CD4-positive, alpha-beta T cell (primary cell): ENCODE results near the gene HLA-DOB. TPM values are rescaled to one million over a fixed set of nuclear protein-coding genes. Genes with fewer than 3 reads are reported as not detected.

Source experiments
- ATAC-seq: fragments of 200-7000 bp; cut with Tn5 transposase; one replicate; pipeline ENCODE4 v1.10.0; 2022; ENCODE audit warnings: mild to moderate bottlenecking; ENCODE audit not compliant: poor library complexity
- CTCF ChIA-PET: fragments of 350-600 bp; sonication (Branson Sonifier 250); formaldehyde crosslinking; loops from one replicate; lab custom pipeline; 2021; ENCODE audit warnings: antibody characterized with exemption, inconsistent platforms; lab: Charles Lee
- POLR2A ChIA-PET: fragments of 350-600 bp; sonication (Branson Sonifier 250); formaldehyde crosslinking; loops from one replicate; lab custom pipeline; 2021; ENCODE audit warnings: antibody characterized with exemption, inconsistent platforms; lab: Charles Lee
- DNase-seq, 14 experiments: peaks; one replicate each; pipeline ENCODE4 v3.0.0-alpha.2; 2013 to 2020; ENCODE audit warnings: mixed read lengths in 2 of 14
- H3K27ac ChIP-seq, 2 donors: one replicate each; pipeline versions ENCODE4 v1.5.1 to v1.7.0; 2013; ENCODE audit warnings: low read length in 2 of 2, low read depth in 1 of 2, mild to moderate bottlenecking in 1 of 2
- H3K27me3 ChIP-seq, 2 experiments: 1 replicate in 1 of 2; 2 replicates in 1 of 2; pipeline versions ENCODE4 v1.6.1 to v1.7.0; 2013; ENCODE audit warnings: low read length in 2 of 2, control low read depth in 1 of 2, mild to moderate bottlenecking in 1 of 2, moderate library complexity in 1 of 2; ENCODE audit not compliant: insufficient read depth in 2 of 2, control insufficient read depth in 1 of 2
- H3K36me3 ChIP-seq: one replicate; pipeline ENCODE4 v1.6.1; 2013; ENCODE audit warnings: low read length, control low read depth; ENCODE audit not compliant: insufficient read depth
- H3K4me1 ChIP-seq: one replicate; pipeline ENCODE4 v1.6.1; 2013; ENCODE audit warnings: low read length, control low read depth; ENCODE audit not compliant: insufficient read depth
- H3K4me3 ChIP-seq: one replicate; pipeline ENCODE4 v1.5.1; 2013; ENCODE audit warnings: mild to moderate bottlenecking, low read length, moderate library complexity
- H3K9me3 ChIP-seq, 2 experiments: 1 replicate in 1 of 2; 2 replicates in 1 of 2; pipeline versions ENCODE4 v1.6.1 to v1.7.0; 2013; ENCODE audit warnings: low read length in 2 of 2, mild to moderate bottlenecking in 2 of 2, control low read depth in 1 of 2, moderate library complexity in 1 of 2; ENCODE audit not compliant: control insufficient read depth in 1 of 2, insufficient read depth in 1 of 2
- H3K27ac Mint-ChIP-seq: one replicate; pipeline ENCODE4 v1.8.0; 2020; ENCODE audit warnings: mixed read lengths
- H3K27me3 Mint-ChIP-seq: one replicate; pipeline ENCODE4 v1.8.0; 2021; ENCODE audit warnings: mixed read lengths
- H3K36me3 Mint-ChIP-seq: one replicate; pipeline ENCODE4 v1.8.0; 2021; ENCODE audit warnings: low read depth, mixed read lengths
- H3K4me1 Mint-ChIP-seq: one replicate; pipeline ENCODE4 v1.8.0; 2021; ENCODE audit warnings: low read depth, mixed read lengths
- H3K4me3 Mint-ChIP-seq: one replicate; pipeline ENCODE4 v1.8.0; 2020; ENCODE audit warnings: mild to moderate bottlenecking, mixed read lengths
- H3K9me3 Mint-ChIP-seq: one replicate; pipeline ENCODE4 v1.8.0; 2020; ENCODE audit warnings: mixed read lengths
- CTCF ChIP-seq: fragments of 200-600 bp; IDR thresholded peaks from one replicate; pipeline ENCODE4 v1.8.0; 2022; ENCODE audit warnings: antibody characterized with exemption, mild to moderate bottlenecking
- intact Hi-C, 2 experiments: fragments of 100-400 bp; cut with DNase I in 1 of 2; cut with micrococcal nuclease in 1 of 2; formaldehyde crosslinking; loops; one replicate each; pipeline versions ENCODE4 v1.15.1 to v1.9.0; 2023 to 2025; cut with DNase I, micrococcal nuclease
- total RNA-seq, 174 experiments: library from RNA in 2 of 174; stranded (reverse) in 2 of 174; gene quantifications; one replicate each; pipeline ENCODE4 v1.2.3 and lab custom pipeline; 2021 to 2026

Gene HLA-DOB
- total RNA-seq, 2 experiments from 2014 or later = 2.9 to 3.2 TPM

GRCh38 chr6:32844839-32845383, 28.1 kb upstream of the HLA-DOB start:
- Mint-ChIP-seq H3K27ac (peak overlapping the region; percentile 99), H3K36me3 (peaks cover 98% of the 10 kb centered on the region), H3K4me3 (peak overlapping the region; percentile 97), H3K9me3 (no peaks in the 10 kb centered on the region), H3K27me3 (no peaks in the 10 kb centered on the region), H3K4me1 (peaks cover 93% of the 10 kb centered on the region)
- POLR2A ChIA-PET = interaction anchor here (0.7 to 11.2 kb wide), 38 partner anchors 9 to 1415 kb away, joined by 3 to 901 read pairs (median 4); partner anchors contain the start of genes BRD2, DDX39B, FKBPL and GPSM3
- CTCF ChIA-PET = interaction anchor here (1.1 to 4.0 kb wide), 6 partner anchors 10 to 139 kb away, joined by 3 to 66 read pairs (median 6); partner anchors contain the start of genes HLA-DMB, PSMB9 and TAP1
- intact Hi-C loops = loop anchor here (1.0 to 10.0 kb wide), 4 partner anchors 8 to 1400 kb away; partner anchors contain the start of genes TAP1 (in 2 of the 2), HSD17B8 (in 1 of the 2), RING1 (in 1 of the 2) and RXRB (in 1 of the 2)
- Histone ChIP-seq H3K36me3 (peaks cover 79% of the 10 kb centered on the region), H3K9me3 (no peaks in the 10 kb centered on the region), H3K27ac (peak overlapping the region; percentile 99 to 100), H3K4me3 (peak overlapping the region; percentile 94), H3K4me1 (peaks cover 76% of the 10 kb centered on the region), H3K27me3 (no peaks in the 10 kb centered on the region)
- DNase-seq (peak in 6 of 14 experiments; percentile 20 to 64 (median 51)), ATAC-seq (peak; percentile 9)
- no peak for TF ChIP-seq CTCF

- Mint-ChIP-seq H3K9me3 (no peaks in the 10 kb centered on the region), H3K27ac (peak within 1 kb of the TSS; percentile 99), H3K4me1 (peaks cover 96% of the 10 kb centered on the region), H3K36me3 (peaks cover 93% of the 10 kb centered on the region), H3K27me3 (no peaks in the 10 kb centered on the region), H3K4me3 (peak within 1 kb of the TSS; percentile 97)
- H3K4me1 ChIP-seq = peaks cover 73% of the 10 kb centered on the region
- ATAC-seq = peak; percentile 79
- intact Hi-C loops = loop anchor here (1.0 to 10.0 kb wide), 4 partner anchors 9 to 1401 kb away; partner anchors contain the start of genes HSD17B8 (in 1 of the 2), RING1 (in 1 of the 2), RXRB (in 1 of the 2) and SLC39A7 (in 1 of the 2)
- peak within 1 kb of the TSS; percentile 94 for H3K4me3 ChIP-seq
- DNase-seq = peak; percentile 94 to 99 (median 98)
- TF ChIP-seq CTCF = no peak
- H3K27ac ChIP-seq = peak within 1 kb of the TSS; percentile 99 to 100
- CTCF ChIA-PET = interaction anchor here (0.6 to 4.0 kb wide), 7 partner anchors 10 to 140 kb away, joined by 3 to 66 read pairs (median 5); partner anchors contain the start of genes HLA-DMB, PSMB9 and TAP1
- POLR2A ChIA-PET = interaction anchor here (0.7 to 11.2 kb wide), 36 partner anchors 9 to 1414 kb away, joined by 3 to 901 read pairs (median 4); partner anchors contain the start of genes BRD2, DDX39B, FKBPL and GPSM3
- no peaks in the 10 kb centered on the region for H3K9me3 ChIP-seq
- peaks cover 73% of the 10 kb centered on the region for H3K36me3 ChIP-seq
- no peaks in the 10 kb centered on the region for H3K27me3 ChIP-seq
Observed at GRCh38 chr6:32843979-32844838, 27.4 kb upstream of the HLA-DOB start, which contains the start of gene PSMB8. Gene PSMB8 (minus strand): TSS chr6:32844047. CDS start chr6:32843996, 51 bp downstream.
